Measurements from ENCODE around the gene ZHX3.
"Not testable (repeated sequence)": the region's sequence is repeated elsewhere in the genome, so short reads cannot be mapped to it uniquely, and the experiment has no call there.

The ZHX3 gene

DNA sequence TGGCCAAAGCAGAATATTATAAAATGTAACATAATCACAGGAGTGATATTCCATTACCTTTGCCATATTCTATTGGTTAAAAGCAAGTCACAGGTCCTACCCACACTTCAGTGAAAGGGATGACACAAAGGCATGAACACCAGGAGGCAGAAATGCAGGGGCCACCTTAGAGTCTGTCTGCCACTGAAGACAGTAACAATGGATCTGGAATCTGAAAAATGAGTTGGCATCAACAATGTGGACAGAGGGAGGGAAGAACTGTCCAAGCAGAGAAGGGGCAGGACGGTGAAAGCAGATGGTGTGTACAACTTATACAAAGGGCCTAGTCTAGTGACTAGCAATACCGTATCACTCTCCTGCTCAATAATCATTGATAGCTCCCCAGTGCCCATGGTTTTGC, 16.5 kb upstream of the ZHX3 start:
- DNase-seq (ENCODE audit: extremely low read depth in 1 of 2, low read depth in 1 of 2) = no peak

- DNase-seq (ENCODE audit: extremely low read depth in 1 of 2, low read depth in 1 of 2) = no peak
Observed at GRCh38 chr20:41331731-41332130, 14.2 kb upstream of the ZHX3 start.

GRCh38 chr20:41330941-41331340, 13.4 kb upstream of the ZHX3 start:
- no peak for DNase-seq (ENCODE audit: extremely low read depth in 1 of 2, low read depth in 1 of 2)

GRCh38 chr20:41330343-41330720, 12.8 kb upstream of the ZHX3 start:
- no peak for DNase-seq (ENCODE audit: extremely low read depth in 1 of 2, low read depth in 1 of 2)

- peak; percentile 40 to 54 for DNase-seq (ENCODE audit: extremely low read depth in 1 of 2, low read depth in 1 of 2)
Observed at GRCh38 chr20:41329435-41330342, 12.2 kb upstream of the ZHX3 start.

DNA sequence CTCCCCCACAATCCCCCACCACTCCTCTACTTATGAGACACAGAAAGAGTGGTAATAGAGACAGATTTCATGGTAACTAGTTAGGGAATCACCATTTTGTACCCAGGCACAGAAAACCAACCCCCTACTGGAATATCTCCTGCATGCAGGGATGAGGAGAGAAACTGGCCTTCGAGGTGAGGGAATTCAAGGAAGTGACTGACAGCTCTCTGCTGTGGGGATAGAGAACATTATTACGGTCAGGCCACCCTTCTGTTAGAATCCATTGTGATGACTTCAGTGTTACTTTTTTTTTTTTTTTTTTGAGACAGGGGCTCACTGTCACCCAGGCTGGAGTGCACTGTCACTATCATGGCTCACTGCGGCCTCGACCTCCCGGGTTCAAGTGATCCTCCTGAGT, 9.6 kb upstream of the ZHX3 start:
- DNase-seq (ENCODE audit: extremely low read depth in 1 of 2, low read depth in 1 of 2) = no peak

DNA sequence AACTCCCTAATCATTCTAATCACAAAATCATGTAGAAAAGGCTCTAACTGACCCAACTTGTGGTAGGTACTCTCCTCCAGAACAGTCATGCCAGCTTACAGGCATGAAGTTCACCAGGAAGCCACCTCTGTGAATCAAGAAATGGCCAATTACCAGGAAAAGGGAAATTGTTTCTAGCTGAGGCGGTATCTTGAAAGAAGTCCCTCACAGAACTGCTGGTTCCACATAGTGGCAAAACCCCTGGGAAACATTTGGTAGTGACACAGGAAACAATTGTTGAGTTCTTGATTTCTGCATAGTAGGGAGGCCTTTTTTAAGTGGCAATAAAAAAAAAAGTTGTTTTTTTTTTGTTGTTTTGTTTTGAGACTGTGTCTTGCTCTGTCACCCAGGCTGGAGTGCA, 3.4 kb upstream of the ZHX3 start:
- no peak for DNase-seq (ENCODE audit: extremely low read depth in 1 of 2, low read depth in 1 of 2)

DNA sequence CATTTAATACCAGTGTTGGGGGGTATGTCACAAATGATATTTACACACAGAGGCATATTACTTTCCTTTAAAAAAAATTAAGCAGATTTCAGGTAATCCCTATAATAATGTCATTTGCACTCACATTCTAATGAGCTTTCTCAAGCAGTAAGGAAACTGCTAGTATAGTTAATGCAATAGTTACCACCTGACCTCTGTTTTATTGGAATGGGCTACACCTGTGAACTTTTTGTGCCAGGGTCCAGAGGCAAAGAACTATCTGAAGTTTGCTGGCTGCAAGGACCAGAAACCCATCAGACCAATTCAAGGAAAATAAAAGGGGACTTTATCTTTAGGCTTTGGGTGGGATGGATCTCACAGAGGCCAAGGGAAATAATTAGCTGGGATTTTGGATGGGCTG, 2.9 kb upstream of the ZHX3 start:
- DNase-seq (ENCODE audit: extremely low read depth in 1 of 2, low read depth in 1 of 2) = no peak

DNA sequence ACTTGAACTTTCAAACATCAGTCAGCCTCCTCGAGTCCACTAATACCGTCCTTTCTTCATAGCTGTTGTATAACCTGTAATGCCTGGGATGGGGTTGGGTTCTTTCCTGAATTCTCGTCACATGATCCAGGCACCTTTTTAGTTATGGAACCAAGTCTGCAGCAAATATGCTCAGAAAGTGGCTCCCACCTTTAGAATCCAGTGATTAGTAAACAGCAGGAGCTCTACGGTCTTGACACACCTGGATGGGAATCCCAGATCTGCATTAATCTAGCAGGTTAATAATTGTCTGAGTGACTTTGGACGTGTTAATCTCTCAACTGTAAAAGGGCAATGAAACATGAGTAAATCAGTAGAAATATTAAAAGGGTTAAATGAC, 729 bp upstream of the ZHX3 start:
- DNase-seq (ENCODE audit: extremely low read depth in 1 of 2, low read depth in 1 of 2) = no peak

DNA sequence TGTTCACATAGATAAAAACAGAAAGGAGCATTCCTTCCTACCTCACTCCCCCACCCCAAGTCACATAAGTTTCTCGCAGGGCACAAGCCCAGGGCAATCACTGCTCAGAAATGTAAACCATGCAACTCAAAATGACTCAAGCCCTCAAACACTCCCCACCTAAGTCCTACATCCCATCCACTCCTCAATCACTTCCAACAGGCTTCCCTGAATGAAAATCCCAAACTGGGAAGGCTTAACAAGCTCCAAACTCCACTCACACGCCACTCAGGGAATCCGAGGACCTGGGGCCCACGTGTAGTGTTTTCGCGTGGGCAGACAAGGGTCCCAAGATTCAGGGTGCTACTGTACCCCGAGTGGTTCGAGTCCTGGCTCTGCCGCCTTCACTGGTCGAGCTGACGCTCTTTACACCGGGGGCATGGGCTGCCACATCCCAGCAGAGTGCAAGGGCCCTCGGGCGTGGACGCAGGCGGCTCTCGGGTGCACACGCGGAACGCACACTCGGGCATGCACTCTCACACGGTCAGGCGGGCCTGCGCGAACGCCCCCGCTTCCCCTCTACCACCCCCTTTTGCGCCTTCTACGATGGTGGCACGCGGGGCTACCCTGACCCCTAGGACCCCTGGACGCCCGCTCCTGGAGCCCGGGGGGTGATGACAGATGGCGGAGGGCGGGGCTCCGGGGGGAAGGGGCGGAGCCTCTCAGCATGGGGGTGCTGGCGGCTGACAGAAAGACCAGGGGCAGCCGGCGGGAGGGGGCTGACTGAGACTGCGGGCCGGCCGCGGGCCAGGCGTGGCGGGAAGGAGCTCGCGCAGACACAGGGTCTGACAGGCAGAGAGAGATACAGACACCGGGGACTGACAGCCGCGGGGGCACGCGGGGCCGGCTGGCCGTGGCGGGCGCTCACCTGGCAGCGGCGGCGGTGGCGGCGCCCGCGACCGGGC, 657 bp downstream of the ZHX3 start:
- peak; percentile 62 to 64 for DNase-seq (ENCODE audit: extremely low read depth in 1 of 2, low read depth in 1 of 2)

DNA sequence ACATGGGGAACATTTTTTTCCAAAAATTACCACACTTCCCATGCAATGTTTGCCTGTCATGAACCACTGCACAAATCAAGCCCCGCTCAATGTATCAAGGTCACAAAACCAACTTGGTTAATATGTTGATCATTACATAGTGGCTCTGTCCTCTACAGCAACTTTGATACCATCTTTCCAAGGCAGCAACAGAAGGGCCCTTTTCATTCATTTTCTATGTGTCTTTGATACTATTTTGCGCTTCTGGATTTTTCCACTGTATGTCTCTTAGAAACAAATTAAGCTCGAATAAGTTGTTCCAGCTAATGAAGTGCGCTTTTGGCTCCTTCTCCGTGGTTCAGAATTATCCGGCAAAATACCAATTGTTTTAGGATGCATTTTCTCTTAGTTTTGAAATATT, 1.5 kb downstream of the ZHX3 start:
- no peak for DNase-seq (ENCODE audit: extremely low read depth in 1 of 2, low read depth in 1 of 2)

DNA sequence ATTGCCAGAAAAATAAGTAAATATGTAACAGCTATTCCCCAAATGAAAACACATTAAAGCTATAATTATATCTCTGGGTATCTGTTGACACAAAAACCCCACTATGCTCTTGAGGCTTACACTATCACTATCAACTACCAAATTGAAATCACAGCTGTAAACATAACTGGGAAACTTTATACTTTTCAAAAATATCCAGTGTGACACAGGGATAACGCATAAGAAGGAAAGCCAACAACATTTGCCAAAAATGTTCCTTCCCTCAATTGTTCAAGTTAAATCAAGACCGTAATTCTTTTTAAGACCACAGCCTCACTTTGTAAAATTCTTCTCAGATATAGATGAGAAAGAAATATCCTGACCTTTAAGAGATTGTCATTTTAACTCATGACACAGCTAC, 3.1 kb downstream of the ZHX3 start:
- DNase-seq (ENCODE audit: extremely low read depth in 1 of 2, low read depth in 1 of 2) = no peak

DNA sequence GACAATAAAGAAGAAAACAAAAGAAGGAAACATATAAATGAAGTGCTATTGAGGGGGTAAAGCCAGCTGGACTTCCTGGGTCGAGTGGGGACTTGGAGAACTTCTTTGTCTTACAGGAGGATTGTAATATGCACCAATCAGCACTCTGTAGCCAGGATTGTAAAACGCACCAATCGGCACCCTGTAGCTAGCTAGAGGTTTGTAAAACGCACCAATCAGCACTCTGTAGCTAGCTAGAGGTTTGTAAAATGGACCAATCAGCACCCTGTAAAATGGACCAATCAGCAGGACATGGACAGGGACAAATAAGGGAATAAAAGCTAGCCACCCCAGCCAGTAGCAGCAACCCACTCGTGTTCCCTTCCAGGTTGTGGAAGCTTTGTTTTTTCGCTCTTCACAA, 5.5 kb downstream of the ZHX3 start:
- not testable (repeated sequence) for DNase-seq (ENCODE audit: extremely low read depth in 1 of 2, low read depth in 1 of 2)

GRCh38 chr20:41309817-41310216, 7.7 kb downstream of the ZHX3 start:
- no peak for DNase-seq (ENCODE audit: extremely low read depth in 1 of 2, low read depth in 1 of 2)

GRCh38 chr20:41308726-41309413, 8.7 kb downstream of the ZHX3 start:
- no peak for DNase-seq (ENCODE audit: extremely low read depth in 1 of 2, low read depth in 1 of 2)

DNA sequence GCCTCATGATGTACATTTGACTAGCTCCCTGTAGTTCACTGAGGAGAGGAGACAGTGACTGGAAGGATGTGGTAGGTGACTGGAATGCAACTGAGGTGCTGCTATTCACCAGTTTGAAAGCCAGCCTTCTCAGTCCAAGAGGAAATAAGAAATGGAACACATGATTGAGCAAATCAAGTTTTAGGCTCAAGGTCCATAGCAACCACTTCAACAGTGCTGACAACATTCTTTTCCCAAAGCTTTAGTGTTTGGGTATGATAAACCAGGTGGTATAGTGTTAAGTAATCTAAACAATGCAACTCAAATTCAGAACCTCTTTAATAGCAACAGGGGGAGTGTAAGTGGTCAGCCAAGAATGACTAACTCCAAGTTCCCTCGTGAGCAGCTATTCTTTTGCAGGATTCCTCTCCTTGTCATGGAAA, 9.2 kb downstream of the ZHX3 start:
- DNase-seq (ENCODE audit: extremely low read depth in 1 of 2, low read depth in 1 of 2) = no peak

- no peak for DNase-seq (ENCODE audit: extremely low read depth in 1 of 2, low read depth in 1 of 2)
Observed at GRCh38 chr20:41307021-41307420, 10.5 kb downstream of the ZHX3 start.

DNA sequence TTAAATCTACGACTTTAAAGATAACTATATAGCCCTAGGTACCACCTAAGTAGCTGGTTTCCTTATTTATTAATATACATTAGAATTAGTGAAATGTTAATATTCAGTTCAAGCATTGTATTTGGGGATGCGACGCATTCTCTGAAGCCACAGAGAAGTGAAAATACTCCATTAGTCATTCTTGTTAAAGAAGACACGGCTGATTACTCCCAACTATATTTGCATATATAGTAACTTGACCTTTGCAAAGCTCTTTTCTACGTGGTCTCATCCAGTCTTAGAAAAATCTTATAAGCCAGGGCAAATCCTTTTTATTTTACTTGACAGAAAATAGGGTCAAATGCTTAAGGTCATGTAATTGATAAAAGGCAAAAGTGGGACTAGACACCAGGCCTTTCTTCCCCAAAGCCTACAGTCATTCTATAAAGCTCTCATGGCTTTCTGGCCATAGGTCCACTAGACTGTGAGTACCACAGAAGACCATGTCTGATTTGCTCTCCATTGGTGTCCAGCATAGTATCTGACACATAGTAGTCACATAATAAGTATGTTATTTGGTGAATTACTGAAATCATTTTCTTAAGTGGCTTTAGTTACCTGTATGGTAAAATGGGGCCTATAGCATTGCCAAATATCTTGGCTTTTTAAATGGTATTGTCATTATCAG, 11.3 kb downstream of the ZHX3 start:
- no peak for DNase-seq (ENCODE audit: extremely low read depth in 1 of 2, low read depth in 1 of 2)

DNA sequence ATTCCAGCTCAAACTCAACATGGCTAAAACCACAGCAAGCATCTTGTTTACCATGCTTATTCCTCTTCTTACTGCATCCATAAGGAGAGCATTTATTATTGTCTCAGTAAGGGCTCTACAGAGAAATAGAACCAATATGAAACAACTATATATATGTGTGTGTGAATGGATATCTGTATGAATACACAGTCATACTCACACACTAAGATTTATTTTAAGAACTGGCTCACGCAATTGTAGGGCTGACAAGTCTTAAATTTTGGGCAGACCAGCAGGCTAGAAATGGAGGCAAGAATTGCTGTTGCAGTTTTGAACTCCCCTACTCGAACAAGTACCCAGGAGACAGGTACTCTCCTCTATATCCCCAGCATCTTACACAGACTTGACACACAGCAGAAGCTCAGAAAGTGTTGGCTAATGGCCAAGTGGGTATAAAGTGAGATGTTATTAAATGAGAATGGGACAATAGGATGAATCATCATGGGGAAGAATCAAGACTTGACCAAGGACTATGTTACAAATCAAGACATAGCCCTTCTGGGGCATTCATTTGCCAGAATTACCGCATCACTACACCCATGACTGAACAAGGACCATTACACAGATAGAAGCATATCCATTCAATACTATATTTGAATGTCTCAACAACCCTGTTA, 13.0 kb downstream of the ZHX3 start:
- no peak for DNase-seq (ENCODE audit: extremely low read depth in 1 of 2, low read depth in 1 of 2)

DNA sequence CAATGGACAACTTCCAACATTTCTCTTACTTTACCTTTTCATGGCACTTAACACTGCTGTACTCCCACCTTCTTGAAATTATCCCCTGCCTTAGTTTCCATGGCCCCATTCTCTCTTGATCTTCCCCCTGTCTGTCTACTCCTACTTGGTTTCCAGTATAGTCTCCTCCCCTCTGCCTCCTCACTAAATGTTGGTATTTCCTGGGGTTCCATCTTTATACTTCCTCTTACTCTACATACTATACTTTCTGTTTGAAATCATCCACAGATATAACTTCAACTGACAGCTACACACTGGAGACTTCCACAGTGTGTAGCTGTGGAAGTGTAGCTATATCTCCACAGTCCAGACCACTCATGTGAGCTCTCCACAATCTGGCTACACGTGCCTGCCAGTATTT, 13.5 kb downstream of the ZHX3 start:
- no peak for DNase-seq (ENCODE audit: extremely low read depth in 1 of 2, low read depth in 1 of 2)

Measured in stimulated activated CD8-positive, alpha-beta memory T cell treated with anti-CD3 and anti-CD28 coated beads, Interleukin-7, amount 100 ng/mL, for 48 hours (primary cell).